Measurements from ENCODE around the gene TRIP13. TPM values are rescaled to one million over a fixed set of nuclear protein-coding genes. Genes with fewer than 3 reads are reported as not detected.
A peak's percentile ranks its signal among the peaks of the same experiment; 100 is the strongest.

The TRIP13 gene
- total and polyA plus RNA-seq, 2 of the 13 experiments (the other 11 are each of a cell fraction or from before 2014, with no cell fraction given): 13.5 to 33.0 TPM

DNA sequence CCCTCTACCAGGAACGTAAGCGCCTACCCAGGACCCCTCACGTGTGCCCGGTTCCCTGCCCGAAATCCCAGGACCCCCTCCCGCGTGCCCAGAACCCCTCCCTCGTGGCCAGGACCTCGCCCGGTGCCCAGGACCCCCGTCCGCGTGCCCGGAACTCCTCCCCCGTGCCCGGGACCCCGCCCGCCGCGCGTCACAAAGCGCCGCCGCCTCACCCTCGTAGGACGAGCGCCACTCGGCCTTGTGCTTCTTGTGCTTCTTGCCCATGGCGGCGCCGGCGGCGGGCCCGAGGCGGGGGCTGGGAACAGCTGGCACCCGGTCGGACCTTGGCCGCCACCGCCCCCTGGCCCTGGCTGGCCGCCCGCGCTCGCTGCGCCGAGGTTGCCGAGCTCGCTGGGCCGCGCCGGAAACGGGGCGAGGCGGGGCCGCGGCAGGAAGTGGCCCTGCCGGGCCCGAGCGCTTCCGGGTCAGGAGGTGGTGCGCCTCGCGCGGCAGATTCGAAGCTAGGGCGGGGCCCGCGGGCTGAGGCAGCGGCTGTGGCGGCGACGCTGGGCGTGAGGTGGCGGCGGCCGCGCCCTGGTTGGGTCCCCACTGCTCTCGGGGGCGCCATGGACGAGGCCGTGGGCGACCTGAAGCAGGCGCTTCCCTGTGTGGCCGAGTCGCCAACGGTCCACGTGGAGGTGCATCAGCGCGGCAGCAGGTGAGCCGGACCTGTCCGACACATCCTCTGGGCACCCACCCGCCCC is at the start of gene TRIP13, which contains the start of gene BRD9 (continued):
- TF ChIP-seq, protein P1, sequence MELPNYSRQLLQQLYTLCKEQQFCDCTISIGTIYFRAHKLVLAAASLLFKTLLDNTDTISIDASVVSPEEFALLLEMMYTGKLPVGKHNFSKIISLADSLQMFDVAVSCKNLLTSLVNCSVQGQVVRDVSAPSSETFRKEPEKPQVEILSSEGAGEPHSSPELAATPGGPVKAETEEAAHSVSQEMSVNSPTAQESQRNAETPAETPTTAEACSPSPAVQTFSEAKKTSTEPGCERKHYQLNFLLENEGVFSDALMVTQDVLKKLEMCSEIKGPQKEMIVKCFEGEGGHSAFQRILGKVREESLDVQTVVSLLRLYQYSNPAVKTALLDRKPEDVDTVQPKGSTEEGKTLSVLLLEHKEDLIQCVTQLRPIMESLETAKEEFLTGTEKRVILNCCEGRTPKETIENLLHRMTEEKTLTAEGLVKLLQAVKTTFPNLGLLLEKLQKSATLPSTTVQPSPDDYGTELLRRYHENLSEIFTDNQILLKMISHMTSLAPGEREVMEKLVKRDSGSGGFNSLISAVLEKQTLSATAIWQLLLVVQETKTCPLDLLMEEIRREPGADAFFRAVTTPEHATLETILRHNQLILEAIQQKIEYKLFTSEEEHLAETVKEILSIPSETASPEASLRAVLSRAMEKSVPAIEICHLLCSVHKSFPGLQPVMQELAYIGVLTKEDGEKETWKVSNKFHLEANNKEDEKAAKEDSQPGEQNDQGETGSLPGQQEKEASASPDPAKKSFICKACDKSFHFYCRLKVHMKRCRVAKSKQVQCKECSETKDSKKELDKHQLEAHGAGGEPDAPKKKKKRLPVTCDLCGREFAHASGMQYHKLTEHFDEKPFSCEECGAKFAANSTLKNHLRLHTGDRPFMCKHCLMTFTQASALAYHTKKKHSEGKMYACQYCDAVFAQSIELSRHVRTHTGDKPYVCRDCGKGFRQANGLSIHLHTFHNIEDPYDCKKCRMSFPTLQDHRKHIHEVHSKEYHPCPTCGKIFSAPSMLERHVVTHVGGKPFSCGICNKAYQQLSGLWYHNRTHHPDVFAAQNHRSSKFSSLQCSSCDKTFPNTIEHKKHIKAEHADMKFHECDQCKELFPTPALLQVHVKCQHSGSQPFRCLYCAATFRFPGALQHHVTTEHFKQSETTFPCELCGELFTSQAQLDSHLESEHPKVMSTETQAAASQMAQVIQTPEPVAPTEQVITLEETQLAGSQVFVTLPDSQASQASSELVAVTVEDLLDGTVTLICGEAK (IDR thresholded peaks at IDR 0.05): peak; percentile 14; the same call in 1 of the 2 replicates
- TF ChIP-seq, protein P1 (CRISPR knock-in tag; IDR thresholded peaks at IDR 0.05): peak; percentile 49
- TF ChIP-seq ZNF431 (CRISPR knock-in tag; IDR thresholded peaks at IDR 0.05; ENCODE audit: borderline replicate concordance, low read depth) (peak; percentile 76; the same call in 1 of the 2 replicates), LCORL (IDR thresholded peaks at IDR 0.05) (no peak), LCORL (CRISPR knock-in tag; IDR thresholded peaks at IDR 0.05) (no peak), ZMYM3 (CRISPR knock-in tag; IDR thresholded peaks at IDR 0.05) (no peak), ZNF761 (CRISPR knock-in tag; conservative IDR thresholded peaks at IDR 0.05) (peak; percentile 61; the same call in 1 of the 2 replicates), MYC (CRISPR knock-in tag; IDR thresholded peaks at IDR 0.05; ENCODE audit: borderline replicate concordance) (peak; percentile 86), ZNF12 (CRISPR knock-in tag; IDR thresholded peaks at IDR 0.05) (no peak), TAF1 (CRISPR knock-in tag; IDR thresholded peaks at IDR 0.05) (peak; percentile 32), SOX13 (IDR thresholded peaks at IDR 0.05) (no peak), SOX13 (CRISPR knock-in tag; conservative IDR thresholded peaks at IDR 0.05 in 1 of 2, IDR thresholded peaks at IDR 0.05 in 1 of 2) (peak in 1 of 2 experiments; percentile 37; a peak in 1 of 4 replicates), KLF16 (CRISPR knock-in tag; IDR thresholded peaks at IDR 0.05) (peak in 1 of 2 experiments; percentile 67; a peak in 1 of 4 replicates), ELF1 (CRISPR knock-in tag; IDR thresholded peaks at IDR 0.05) (peak; percentile 50; the same call in 1 of the 2 replicates), ZNF263 (CRISPR knock-in tag; IDR thresholded peaks at IDR 0.05) (peak; percentile 75)
- TF ChIP-seq, protein P2, sequence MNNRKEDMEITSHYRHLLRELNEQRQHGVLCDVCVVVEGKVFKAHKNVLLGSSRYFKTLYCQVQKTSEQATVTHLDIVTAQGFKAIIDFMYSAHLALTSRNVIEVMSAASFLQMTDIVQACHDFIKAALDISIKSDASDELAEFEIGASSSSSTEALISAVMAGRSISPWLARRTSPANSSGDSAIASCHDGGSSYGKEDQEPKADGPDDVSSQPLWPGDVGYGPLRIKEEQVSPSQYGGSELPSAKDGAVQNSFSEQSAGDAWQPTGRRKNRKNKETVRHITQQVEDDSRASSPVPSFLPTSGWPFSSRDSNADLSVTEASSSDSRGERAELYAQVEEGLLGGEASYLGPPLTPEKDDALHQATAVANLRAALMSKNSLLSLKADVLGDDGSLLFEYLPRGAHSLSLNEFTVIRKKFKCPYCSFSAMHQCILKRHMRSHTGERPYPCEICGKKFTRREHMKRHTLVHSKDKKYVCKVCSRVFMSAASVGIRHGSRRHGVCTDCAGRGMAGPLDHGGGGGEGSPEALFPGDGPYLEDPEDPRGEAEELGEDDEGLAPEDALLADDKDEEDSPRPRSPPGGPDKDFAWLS (CRISPR knock-in tag; IDR thresholded peaks at IDR 0.05; ENCODE audit: borderline replicate concordance): no peak
- TF ChIP-seq, protein P3, sequence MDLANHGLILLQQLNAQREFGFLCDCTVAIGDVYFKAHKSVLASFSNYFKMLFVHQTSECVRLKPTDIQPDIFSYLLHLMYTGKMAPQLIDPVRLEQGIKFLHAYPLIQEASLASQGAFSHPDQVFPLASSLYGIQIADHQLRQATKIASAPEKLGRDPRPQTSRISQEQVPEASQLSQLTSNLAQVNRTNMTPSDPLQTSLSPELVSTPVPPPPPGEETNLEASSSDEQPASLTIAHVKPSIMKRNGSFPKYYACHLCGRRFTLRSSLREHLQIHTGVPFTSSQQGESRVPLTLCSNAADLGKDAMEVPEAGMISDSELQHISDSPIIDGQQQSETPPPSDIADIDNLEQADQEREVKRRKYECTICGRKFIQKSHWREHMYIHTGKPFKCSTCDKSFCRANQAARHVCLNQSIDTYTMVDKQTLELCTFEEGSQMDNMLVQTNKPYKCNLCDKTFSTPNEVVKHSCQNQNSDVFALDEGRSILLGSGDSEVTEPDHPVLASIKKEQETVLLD (CRISPR knock-in tag; IDR thresholded peaks at IDR 0.05; ENCODE audit: low read depth): peak; percentile 98

Measured in HepG2 (cell line).